Vagina (tissue), 2 donors: ENCODE measurements around the gene FTSJ1. TPM values are rescaled to one million over a fixed set of nuclear protein-coding genes. Genes with fewer than 3 reads are reported as not detected.
A peak's percentile ranks its signal among the peaks of the same experiment; 100 is the strongest.
"Not testable (repeated sequence)": the region's sequence is repeated elsewhere in the genome, so short reads cannot be mapped to it uniquely, and the experiment has no call there.

Source experiments
- DNase-seq, 2 donors: peaks; one replicate each; pipeline ENCODE4 v3.0.0-alpha.2; 2017; ENCODE audit errors: extremely low spot score in 2 of 2
- H3K27ac ChIP-seq: fragments of 200-600 bp; sonication (generic); one replicate; pipeline ENCODE4 v1.5.1; 2019
- H3K27me3 ChIP-seq: fragments of 200-600 bp; sonication (generic); one replicate; pipeline ENCODE4 v1.5.1; 2019
- H3K36me3 ChIP-seq, 2 donors: fragments of 200-600 bp; sonication (generic); one replicate each; pipeline ENCODE4 v1.5.1; 2017 to 2019
- H3K4me1 ChIP-seq: fragments of 200-600 bp; sonication (generic); one replicate; pipeline ENCODE4 v1.5.1; 2019
- H3K4me3 ChIP-seq, 2 donors: fragments of 200-600 bp; sonication (generic); 1 replicate in 1 of 2; 2 replicates in 1 of 2; pipeline ENCODE4 v1.5.1; 2016 to 2019
- H3K9me3 ChIP-seq: fragments of 200-600 bp; sonication (generic); one replicate; pipeline ENCODE4 v1.5.1; 2019
- CTCF ChIP-seq, 3 experiments: fragments of 450-650 bp in 2 of 3; fragments of 200-600 bp in 1 of 3; sonication (generic) in 1 of 3; IDR thresholded peaks; one replicate each; pipeline ENCODE4 v1.5.1; 2017 to 2019; ENCODE audit warnings: antibody characterized with exemption in 3 of 3, mild to moderate bottlenecking in 2 of 3, moderate library complexity in 2 of 3
- POLR2A ChIP-seq, 2 donors: fragments of 450-650 bp; IDR thresholded peaks; one replicate each; pipeline ENCODE4 v1.6.1; 2017; ENCODE audit warnings: antibody characterized with exemption in 2 of 2, mild to moderate bottlenecking in 2 of 2, moderate library complexity in 2 of 2
- POLR2AphosphoS5 ChIP-seq, 2 donors: sonication (generic); formaldehyde crosslinking; IDR thresholded peaks; one replicate each; pipeline ENCODE4 v1.9.0; 2017; ENCODE audit warnings: antibody characterized with exemption in 2 of 2, mild to moderate bottlenecking in 2 of 2, low read depth in 1 of 2; ENCODE audit not compliant: insufficient read depth in 1 of 2
- intact Hi-C: fragments of 100-400 bp; cut with DNase I; formaldehyde crosslinking; loops from one replicate; pipeline ENCODE4 v1.15.1; 2023
- total RNA-seq: library from RNA; depleted of rRNA; stranded (reverse); fragments of >200 nt; gene quantifications from one replicate; pipeline ENCODE4 v1.2.3, GENCODE V29; 2016

Gene FTSJ1
- 31.7 TPM for total RNA-seq

- Histone ChIP-seq H3K27me3 (no peaks in the 10 kb centered on the region), H3K27ac (peak within 1 kb of the TSS; percentile 80), H3K4me1 (peaks cover 8% of the 10 kb centered on the region), H3K9me3 (no peaks in the 10 kb centered on the region), H3K4me3 (peak within 1 kb of the TSS; percentile 70), H3K36me3 (no peaks in the 10 kb centered on the region)
- TF ChIP-seq CTCF (IDR thresholded peaks at IDR 0.05) (no peak), POLR2AphosphoS5 (IDR thresholded peaks at IDR 0.05; ENCODE audit: insufficient read depth in 1 of 2, low read depth in 1 of 2) (peak; percentile 81 to 86)
- intact Hi-C loops: no loop called here
- peak in 1 of 2 donors; percentile 91 for DNase-seq
These were observed at the start of gene FTSJ1 for GRCh38 chrX:48475774-48476577. TSS of gene FTSJ1 (plus strand) at chrX:48476199. CDS start at chrX:48478048, 1,849 bp downstream.

- intact Hi-C loops, H3K27ac ChIP-seq, H3K27me3 ChIP-seq, H3K36me3 ChIP-seq, H3K4me1 ChIP-seq, DNase-seq, H3K9me3 ChIP-seq, H3K4me3 ChIP-seq: not testable (repeated sequence)
These were observed 48.8 kb upstream of the FTSJ1 start for GRCh38 chrX:48427027-48427716.

GRCh38 chrX:48429606-48430005, 46.4 kb upstream of the FTSJ1 start:
- DNase-seq, H3K27ac ChIP-seq, H3K9me3 ChIP-seq, H3K36me3 ChIP-seq, H3K4me1 ChIP-seq, H3K4me3 ChIP-seq, H3K27me3 ChIP-seq, intact Hi-C loops: not testable (repeated sequence)

GRCh38 chrX:48430166-48430565, 45.8 kb upstream of the FTSJ1 start:
- H3K36me3 ChIP-seq: not testable (repeated sequence)

GRCh38 chrX:48433713-48434112, 42.3 kb upstream of the FTSJ1 start:
- intact Hi-C loops, DNase-seq, H3K36me3 ChIP-seq, H3K4me3 ChIP-seq, H3K4me1 ChIP-seq, H3K27me3 ChIP-seq, H3K27ac ChIP-seq, H3K9me3 ChIP-seq: not testable (repeated sequence)

More at GRCh38 chrX:48430166-48430565, 45.8 kb upstream of the FTSJ1 start:
- H3K4me3 ChIP-seq, H3K27ac ChIP-seq, intact Hi-C loops, DNase-seq, H3K4me1 ChIP-seq, H3K27me3 ChIP-seq, H3K9me3 ChIP-seq: not testable (repeated sequence)

GRCh38 chrX:48447201-48447600, 28.8 kb upstream of the FTSJ1 start:
- H3K4me3 ChIP-seq, H3K9me3 ChIP-seq, H3K27ac ChIP-seq, DNase-seq, H3K27me3 ChIP-seq, H3K36me3 ChIP-seq, H3K4me1 ChIP-seq, intact Hi-C loops: not testable (repeated sequence)

- H3K4me3 ChIP-seq: no peak overlapping the region
- no peaks in the 10 kb centered on the region for H3K4me1 ChIP-seq
- intact Hi-C loops: no loop called here
- no peak for DNase-seq
- TF ChIP-seq POLR2A (IDR thresholded peaks at IDR 0.05): no peak
- H3K9me3 ChIP-seq: no peaks in the 10 kb centered on the region
- H3K27me3 ChIP-seq: no peaks in the 10 kb centered on the region
- H3K36me3 ChIP-seq: no peaks in the 10 kb centered on the region
- no peak overlapping the region for H3K27ac ChIP-seq
These were observed 25.9 kb upstream of the FTSJ1 start for GRCh38 chrX:48450076-48450475.

- Histone ChIP-seq H3K4me3 (no peak overlapping the region), H3K27ac (no peak overlapping the region), H3K4me1 (no peaks in the 10 kb centered on the region), H3K9me3 (no peaks in the 10 kb centered on the region), H3K36me3 (no peaks in the 10 kb centered on the region), H3K27me3 (no peaks in the 10 kb centered on the region)
- DNase-seq: no peak
- intact Hi-C loops: no loop called here
- no peak for TF ChIP-seq POLR2A (IDR thresholded peaks at IDR 0.05)
- TF ChIP-seq POLR2AphosphoS5 (IDR thresholded peaks at IDR 0.05; ENCODE audit: insufficient read depth in 1 of 2, low read depth in 1 of 2): no peak
- no peak for TF ChIP-seq CTCF (IDR thresholded peaks at IDR 0.05)
These were observed 24.3 kb upstream of the FTSJ1 start for GRCh38 chrX:48451708-48452107.
